NOMO-1 treated with DMSO at 0.1 percent for 48 hours (cell line): Measurements from ENCODE around the gene CACNA2D1.

Experiments used
- DNase-seq: peaks from one replicate; lab custom pipeline; 2025; ENCODE audit not compliant: unreplicated experiment; lab: John Stamatoyannopoulos, UW

CACNA2D1 gene

DNA sequence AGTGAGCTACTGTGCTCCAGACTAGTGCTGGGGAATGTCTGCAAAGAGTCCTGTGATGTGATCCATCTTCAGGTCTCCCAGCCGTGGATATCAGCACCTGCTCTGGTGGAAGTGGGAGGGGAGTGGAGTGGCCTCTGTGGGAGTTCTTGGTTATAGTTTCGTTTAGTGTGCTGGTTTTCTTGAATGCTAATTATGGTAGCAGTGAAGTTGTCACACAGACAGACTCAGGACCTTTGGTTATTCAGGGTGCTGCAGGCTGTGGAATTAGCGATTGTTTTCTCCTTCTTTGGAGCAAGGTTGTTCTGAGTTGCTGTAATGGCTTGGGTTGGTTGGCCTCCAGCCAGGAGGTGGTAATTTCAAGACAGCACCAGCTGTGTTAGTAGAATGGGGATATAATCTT, 541.0 kb downstream of the CACNA2D1 start:
- DNase-seq: no peak
